Activated T-helper 9 cell treated with anti-CD3 and anti-CD28 coated beads, Interleukin-2, amount 50 U/mL, for 16 hours (primary cell): ENCODE results near the gene HSPG2.
"Not testable (repeated sequence)": the region's sequence is repeated elsewhere in the genome, so short reads cannot be mapped to it uniquely, and the experiment has no call there.

Experiments used
- DNase-seq: peaks from one replicate; pipeline ENCODE4 v3.0.0-alpha.2; 2020; ENCODE audit warnings: low read depth

The HSPG2 gene

GRCh38 chr1:21843208-21843607, 93.9 kb downstream of the HSPG2 start:
- no peak for DNase-seq

DNA sequence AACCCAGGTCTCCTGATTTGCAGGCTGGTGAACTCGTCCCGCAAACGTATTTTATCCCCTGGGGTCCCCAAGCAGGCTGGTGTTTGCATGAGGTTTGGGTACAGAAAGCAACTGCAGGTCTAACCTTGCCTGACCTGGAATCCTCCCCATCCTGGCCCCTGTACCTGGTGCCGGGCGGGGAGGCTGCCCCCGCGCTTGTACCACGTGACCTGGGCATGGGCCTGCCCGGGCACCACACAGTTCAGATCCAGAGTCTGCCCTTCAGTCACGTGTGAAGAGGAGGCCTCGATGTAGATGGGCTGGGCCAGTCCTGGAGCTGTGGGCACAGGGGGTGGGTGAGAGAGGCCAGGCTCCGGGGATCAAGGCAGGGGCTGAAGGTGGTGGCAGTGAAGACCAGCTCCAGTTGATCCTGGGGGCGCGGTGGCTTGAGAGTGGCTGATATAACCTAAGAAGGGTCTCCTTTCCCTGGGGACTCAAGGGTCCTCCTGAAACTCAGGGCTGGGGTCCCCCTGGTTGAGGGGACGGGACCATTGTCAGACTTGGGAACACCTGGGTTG, 94.4 kb downstream of the HSPG2 start:
- no peak for DNase-seq

- DNase-seq = no peak
Observed at GRCh38 chr1:21841852-21842466, 95.2 kb downstream of the HSPG2 start.

GRCh38 chr1:21840981-21841380, 96.1 kb downstream of the HSPG2 start:
- DNase-seq = no peak

DNA sequence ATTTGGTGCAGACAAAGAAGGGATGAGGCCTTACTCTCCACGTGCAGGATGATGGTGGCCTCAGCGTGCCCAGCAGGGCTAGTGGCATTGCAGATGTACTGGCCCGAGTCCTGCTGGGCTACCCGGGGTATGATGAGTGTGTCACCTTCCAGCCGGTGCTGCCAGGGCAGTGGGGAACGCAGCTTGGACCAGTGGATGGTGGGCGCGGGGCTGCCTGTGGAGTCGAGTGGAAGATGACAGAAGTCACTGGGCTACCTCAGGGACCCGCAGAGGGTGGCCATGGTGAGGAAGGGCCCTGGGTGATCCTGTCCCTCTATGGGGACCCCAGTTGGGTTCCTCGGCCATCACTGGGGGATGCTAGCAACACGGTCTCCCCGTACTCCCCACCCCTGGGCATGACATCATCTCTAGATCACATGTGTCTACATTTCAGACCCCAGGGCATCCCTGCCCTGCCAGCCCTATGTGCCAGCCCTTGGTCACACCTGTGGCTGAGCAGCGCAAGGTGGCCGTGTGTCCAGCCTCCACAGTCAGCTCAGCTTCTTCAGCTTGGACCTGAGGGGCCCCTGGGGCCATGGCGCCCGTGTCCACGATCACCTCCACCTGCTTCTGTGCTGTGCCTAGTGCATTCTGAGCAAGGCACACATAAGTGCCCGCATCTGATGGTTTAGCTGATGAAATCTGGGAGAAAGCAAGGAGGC, 97.6 kb downstream of the HSPG2 start:
- DNase-seq = no peak

DNA sequence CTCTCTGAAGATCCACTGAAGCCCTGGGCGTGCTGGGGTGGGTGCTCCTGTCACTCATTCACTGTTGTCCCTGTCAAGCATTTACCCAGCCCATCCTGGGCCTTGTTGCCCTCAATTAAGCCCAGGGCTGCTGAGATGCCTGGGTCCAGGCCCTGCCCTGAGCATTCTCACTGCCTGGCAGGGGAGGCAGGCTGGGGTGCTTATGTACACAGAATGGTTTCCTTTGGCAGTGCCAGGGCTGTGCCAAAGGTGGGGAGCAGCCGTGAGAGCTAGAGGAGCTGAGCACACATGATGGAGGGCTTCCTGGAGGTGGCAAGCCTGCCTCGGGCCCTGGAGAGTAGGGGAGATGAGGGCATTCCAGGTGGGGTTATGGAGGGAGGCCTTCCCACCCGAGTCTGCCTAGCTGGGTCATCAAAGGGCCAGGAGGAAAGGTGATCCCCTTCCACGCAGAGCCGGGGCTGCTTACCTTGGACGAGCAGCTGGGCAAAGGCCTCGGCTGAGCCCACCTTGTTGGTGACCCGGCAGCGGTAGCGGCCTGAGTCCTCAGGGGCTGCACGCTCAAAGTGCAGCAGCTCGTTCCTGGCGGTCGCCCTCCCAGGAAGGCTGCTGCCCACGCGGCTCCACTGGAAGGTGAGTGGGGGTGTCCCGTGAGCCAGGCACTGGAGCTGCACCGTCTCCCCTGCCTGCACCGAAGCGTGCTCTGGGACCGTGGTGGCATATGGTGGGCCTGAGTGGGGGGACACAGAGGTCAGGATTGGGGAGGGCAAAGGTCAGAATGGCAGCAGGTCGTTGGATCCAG, 98.6 kb downstream of the HSPG2 start:
- DNase-seq = no peak

DNA sequence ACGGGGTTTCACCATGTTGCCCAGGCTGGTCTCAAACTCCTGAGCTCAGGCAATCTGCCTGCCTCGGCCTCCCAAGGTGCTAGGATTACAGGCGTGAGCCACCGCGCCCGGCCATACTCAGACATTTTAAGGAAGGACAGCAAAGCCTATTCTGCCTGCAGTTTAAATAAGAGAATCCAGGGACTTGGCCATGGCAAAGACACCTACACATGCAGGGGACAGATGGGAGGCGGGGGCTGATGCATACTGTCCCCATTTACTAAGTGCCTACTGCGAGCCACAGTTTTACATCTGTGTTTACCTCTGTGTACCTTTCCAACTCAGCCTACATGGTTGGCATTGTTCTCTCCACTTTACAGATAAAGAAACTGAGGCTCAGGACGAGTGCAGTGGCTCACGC, 99.6 kb downstream of the HSPG2 start:
- no peak for DNase-seq

DNA sequence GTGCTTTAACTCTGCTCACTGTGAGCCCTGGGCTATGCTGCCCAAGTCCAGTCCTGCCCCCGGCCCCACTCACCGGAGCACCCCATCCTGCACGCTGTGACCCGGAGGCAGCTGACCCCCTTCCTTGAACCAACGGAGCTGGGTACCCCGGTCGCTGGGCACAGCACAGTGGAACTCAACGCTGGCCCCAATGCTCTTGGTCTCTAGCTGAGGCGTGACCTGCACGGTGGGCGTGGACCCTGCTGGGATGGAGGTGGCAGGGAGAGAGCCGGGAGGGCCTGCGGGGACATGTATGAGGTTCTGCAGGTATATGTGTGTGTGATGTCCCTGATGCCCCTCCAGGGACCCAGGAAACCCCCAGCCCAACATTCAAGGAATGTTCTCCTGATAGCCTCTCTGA, 100.4 kb downstream of the HSPG2 start:
- DNase-seq = no peak

GRCh38 chr1:21836010-21836409, 101.1 kb downstream of the HSPG2 start:
- no peak for DNase-seq

DNA sequence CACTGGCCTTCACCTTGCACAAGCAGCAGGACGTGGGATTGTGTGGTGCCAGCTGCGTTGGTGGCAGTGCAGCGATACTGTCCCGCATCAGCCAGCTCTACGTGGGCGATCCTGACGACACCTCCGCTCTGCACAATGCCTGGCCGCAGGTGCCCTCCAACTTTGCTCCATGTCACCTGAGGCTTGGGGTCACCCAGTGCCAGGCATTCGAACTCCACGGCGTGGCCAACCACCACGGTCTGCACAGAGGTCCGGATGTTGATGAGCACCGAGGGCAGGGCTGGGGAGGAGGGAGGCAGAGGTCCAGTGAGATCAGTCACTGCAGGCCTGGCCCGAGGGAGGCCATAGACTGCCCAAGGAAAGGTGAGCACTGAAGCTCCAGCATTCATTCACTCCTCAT, 102.4 kb downstream of the HSPG2 start:
- no peak for DNase-seq

- no peak for DNase-seq
Observed at GRCh38 chr1:21834094-21834493, 103.0 kb downstream of the HSPG2 start.

GRCh38 chr1:21833392-21833976, 103.6 kb downstream of the HSPG2 start:
- no peak for DNase-seq

GRCh38 chr1:21831454-21831970, 105.6 kb downstream of the HSPG2 start:
- no peak for DNase-seq

GRCh38 chr1:21830792-21831453, 106.2 kb downstream of the HSPG2 start:
- DNase-seq = no peak

DNA sequence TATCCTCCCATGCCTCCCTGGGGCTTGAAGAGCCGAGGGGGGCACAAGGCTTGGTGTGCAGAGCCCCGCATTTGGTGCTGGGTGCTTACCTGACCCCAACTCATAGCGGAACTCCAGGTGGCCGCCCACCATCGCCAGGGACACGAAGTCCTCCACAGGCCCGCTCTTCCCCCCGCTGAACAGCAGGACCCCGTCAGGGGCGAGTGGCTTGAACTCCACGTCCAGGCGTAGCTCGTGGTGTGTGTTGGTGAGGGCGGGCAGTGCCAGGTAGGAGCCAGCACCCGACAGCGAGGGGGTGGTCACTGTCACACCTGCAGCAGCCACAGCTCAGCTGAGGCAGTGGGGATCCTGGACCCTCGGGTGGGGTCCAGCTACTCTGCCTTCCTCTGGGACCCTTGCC, 107.8 kb downstream of the HSPG2 start:
- no peak for DNase-seq

- no peak for DNase-seq
Observed at GRCh38 chr1:21828506-21829210, 108.5 kb downstream of the HSPG2 start.

- DNase-seq = no peak
Observed at GRCh38 chr1:21828075-21828474, 109.0 kb downstream of the HSPG2 start.

GRCh38 chr1:21827141-21827679, 109.9 kb downstream of the HSPG2 start:
- DNase-seq = no peak

DNA sequence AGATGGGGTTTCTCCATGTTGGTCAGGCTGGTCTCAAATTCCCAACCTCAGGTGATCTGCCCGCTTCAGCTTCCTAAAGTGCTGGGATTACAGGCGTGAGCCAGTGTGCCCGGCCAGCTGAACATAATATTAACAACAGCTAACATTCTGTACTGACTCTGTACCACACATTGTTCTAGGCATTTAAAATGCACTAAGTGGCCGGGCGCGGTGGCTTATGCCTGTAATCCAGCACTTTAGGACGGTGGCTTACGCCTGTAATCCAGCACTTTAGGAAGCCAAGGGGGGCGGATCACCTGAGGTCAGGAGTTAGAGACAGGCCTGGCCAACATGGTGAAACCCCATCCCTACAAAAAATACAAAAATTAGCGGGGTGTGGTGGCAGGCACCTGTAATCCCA, 110.4 kb downstream of the HSPG2 start:
- not testable (repeated sequence) for DNase-seq

DNA sequence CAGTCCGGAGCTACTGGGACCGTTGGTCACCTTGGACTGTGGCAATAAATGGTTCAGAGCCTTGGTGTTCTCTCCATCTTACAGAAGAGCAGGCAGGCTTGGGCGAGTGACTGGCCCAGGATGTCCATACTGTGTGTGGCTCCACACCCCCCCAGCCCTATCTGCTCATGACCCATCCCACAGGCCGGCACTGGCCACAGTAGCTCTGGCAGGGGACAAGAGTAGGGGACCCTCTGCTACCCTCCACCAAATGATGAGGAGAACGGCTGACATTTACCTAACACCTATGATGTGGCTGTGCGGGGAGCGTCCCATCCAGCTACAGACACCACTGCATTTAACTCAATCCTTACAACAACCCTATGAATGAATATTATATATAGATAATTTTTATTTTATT, 111.7 kb downstream of the HSPG2 start:
- no peak for DNase-seq

DNA sequence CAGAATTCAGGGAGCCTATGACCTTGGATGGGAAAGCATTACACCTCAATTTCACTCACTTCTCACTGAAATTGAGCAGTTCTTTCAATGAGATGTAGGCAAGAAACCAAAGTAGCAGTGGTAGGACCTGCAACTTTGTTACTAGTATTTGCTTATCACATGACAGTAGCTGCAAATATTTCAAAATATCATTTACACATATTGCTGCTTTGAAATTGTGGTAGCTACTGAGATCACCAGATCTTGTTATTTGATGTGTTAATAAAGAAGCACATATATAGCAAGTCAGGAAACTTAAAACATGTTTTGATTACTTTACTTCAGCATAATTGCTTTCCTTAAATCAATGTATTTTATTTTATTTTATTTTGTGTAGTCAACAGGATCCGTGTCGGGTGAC, 112.2 kb downstream of the HSPG2 start:
- DNase-seq = no peak
